ENCODE data around the gene KRT15. TPM values are rescaled to one million over a fixed set of nuclear protein-coding genes. Genes with fewer than 3 reads are reported as not detected.

Gene KRT15
- total and polyA plus RNA-seq, 9 of the 15 experiments (the other 6 are each of a cell fraction or from before 2014, with no cell fraction given), result 0.28 to 4.4 (median 0.56) TPM

DNA sequence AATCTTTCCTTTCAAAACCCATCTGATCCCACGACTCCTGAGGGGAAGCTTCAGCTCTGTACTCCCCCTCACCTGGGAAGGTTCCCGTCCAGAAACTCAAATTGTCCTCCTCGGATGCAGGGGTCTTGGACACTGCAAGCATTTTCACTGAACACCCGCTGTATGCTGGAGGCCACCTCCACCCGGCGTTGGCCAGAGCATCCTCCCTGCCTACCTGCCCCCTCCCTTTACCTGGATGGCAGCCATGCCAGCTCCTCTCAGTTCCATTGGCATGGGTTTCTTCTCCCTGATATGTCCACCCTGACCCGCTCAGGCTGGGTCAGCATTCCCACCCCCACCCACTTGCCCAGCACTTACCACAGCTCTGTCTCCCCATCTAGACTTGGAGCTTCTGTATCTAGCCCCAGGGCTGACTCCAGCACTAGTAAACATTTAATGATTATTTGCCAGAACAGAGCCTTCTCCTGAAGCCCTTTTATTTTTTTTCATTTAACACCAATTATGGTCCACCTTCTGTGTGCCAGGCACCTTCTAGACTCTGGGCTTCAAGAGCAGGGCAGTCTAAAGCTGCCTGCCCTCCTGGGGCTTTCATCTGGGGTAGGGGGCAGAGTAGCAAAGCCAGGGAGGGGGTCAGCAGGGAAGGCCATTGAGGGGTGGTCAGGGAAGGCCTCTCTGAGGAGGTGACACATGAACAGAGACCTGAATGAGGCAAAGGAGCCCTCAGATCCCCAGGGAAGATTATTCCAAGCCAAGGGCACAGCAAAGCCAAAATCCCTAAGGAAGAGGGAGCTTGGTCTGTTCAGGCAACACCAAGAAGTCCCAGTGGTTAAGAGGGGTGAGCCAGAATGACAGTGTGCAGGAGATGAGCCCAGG is 18.3 kb upstream of the KRT15 start:
- Histone ChIP-seq H3K4me2 (ENCODE audit: insufficient read depth, low read length) (peak overlapping the region; percentile 13; the same call in 1 of the 2 replicates), H3K4me3 (no peak overlapping the region), H3K36me3 (ENCODE audit: control insufficient read depth, insufficient read depth, low read length) (no peaks in the 10 kb centered on the region), H3K9ac (ENCODE audit: insufficient read depth in 1 of 2, low read depth in 2 of 2, low read length in 2 of 2) (peak overlapping the region in 1 of 2 experiments; percentile 77; a peak in 1 of 4 replicates), H3K79me2 (ENCODE audit: control insufficient read depth, insufficient read depth, low read length) (no peaks in the 10 kb centered on the region), H3K27me3 (ENCODE audit: control insufficient read depth in 2 of 2, insufficient read depth in 2 of 2, low read length in 2 of 2) (no peaks in the 10 kb centered on the region), H3K27ac (ENCODE audit: extremely low read depth, low read depth, low read length) (no peak overlapping the region), H3K9me1 (ENCODE audit: control insufficient read depth, insufficient read depth, low read length) (no peaks in the 10 kb centered on the region), H2AFZ (ENCODE audit: low read depth, low read length) (peak overlapping the region; percentile 77; the same call in 1 of the 2 replicates), H3K4me1 (replicated peaks in 1 of 2; ENCODE audit: control insufficient read depth in 2 of 2, insufficient read depth in 2 of 2, low read length in 2 of 2) (peaks cover 22 to 23% of the 10 kb centered on the region in 2 experiments), H3K9me3 (replicated peaks; ENCODE audit: control insufficient read depth, insufficient read depth, low read depth, low read length) (no peaks in the 10 kb centered on the region), H4K20me1 (replicated peaks; ENCODE audit: control insufficient read depth, insufficient read depth, low read length) (no peaks in the 10 kb centered on the region)
- ATAC-seq (no peak), DNase-seq (ENCODE audit: extremely low read depth in 1 of 4, low spot score in 3 of 4) (no peak), FAIRE-seq (no peak)
- POLR2A ChIA-PET, result interaction anchor here (0.5 to 1.6 kb wide), 3 partner anchors 9 to 167 kb away, joined by 4 to 6 read pairs (median 5); partner anchors contain the start of genes KRT19 and KRT33B
- intact Hi-C loops (cut with micrococcal nuclease), result no loop called here
- 71% methylated on average over 7 of the region's 7 CpGs for WGBS (ENCODE audit: insufficient coverage, low coverage, missing lambda C conversion rate)
- TF ChIP-seq GTF3C2 (IDR thresholded peaks at IDR 0.05; ENCODE audit: borderline replicate concordance, extremely low read depth, insufficient read length) (no peak), ZFP36 (IDR thresholded peaks at IDR 0.05; ENCODE audit: low read depth, low read length, partially characterized antibody) (peak; percentile 79)
- CTCF ChIA-PET (ENCODE audit: low intra/inter-chr PET ratio), result no interaction called here
- in situ Hi-C loops (cut with MboI), result no loop called here
- no TSS peak for BruUV-seq (replicated peaks)
